Calu3 (cell line): ENCODE results near the gene KRT31. TPM values are rescaled to one million over a fixed set of nuclear protein-coding genes. Genes with fewer than 3 reads are reported as not detected.

Source experiments
- BruUV-seq: library from RNA; stranded (reverse); fragments of 400-500 nt; replicated peaks from 2 replicates; lab custom pipeline; 2021; lab: Mats Ljungman, UMichigan
- CTCF ChIA-PET: fragments of 300-600 bp; sonication (Branson Sonifier 250); formaldehyde crosslinking; loops from one replicate; lab custom pipeline; 2022; ENCODE audit warnings: antibody characterized with exemption; lab: Charles Lee
- DNase-seq: peaks from one replicate; pipeline ENCODE4 v3.0.0; 2022
- H3K27ac Mint-ChIP-seq: one replicate; pipeline ENCODE4 v1.8.0; 2022; ENCODE audit warnings: mixed read lengths; ENCODE audit not compliant: unreplicated experiment
- H3K27me3 Mint-ChIP-seq: one replicate; pipeline ENCODE4 v1.8.0; 2022; ENCODE audit warnings: mixed read lengths; ENCODE audit not compliant: unreplicated experiment
- H3K36me3 Mint-ChIP-seq: one replicate; pipeline ENCODE4 v1.8.0; 2022; ENCODE audit warnings: mild to moderate bottlenecking, moderate library complexity, mixed read lengths; ENCODE audit not compliant: insufficient read depth, unreplicated experiment
- H3K4me1 Mint-ChIP-seq: one replicate; pipeline ENCODE4 v1.8.0; 2022; ENCODE audit warnings: mild to moderate bottlenecking, low read depth, mixed read lengths; ENCODE audit not compliant: unreplicated experiment
- H3K4me3 Mint-ChIP-seq: one replicate; pipeline ENCODE4 v1.8.0; 2022; ENCODE audit warnings: mild to moderate bottlenecking, low read depth, moderate library complexity, mixed read lengths; ENCODE audit not compliant: unreplicated experiment
- H3K9me3 Mint-ChIP-seq: one replicate; pipeline ENCODE4 v1.8.0; 2022; ENCODE audit warnings: low read depth, mixed read lengths; ENCODE audit not compliant: unreplicated experiment
- intact Hi-C: fragments of 100-400 bp; cut with micrococcal nuclease; formaldehyde crosslinking; loops from one replicate; pipeline ENCODE4 v1.10.0; 2022; ENCODE audit not compliant: unreplicated experiment
- total RNA-seq: library from RNA; stranded (reverse); gene quantifications from 2 replicates; pipeline ENCODE4 v1.2.3, GENCODE V29; 2022
- TF ChIP-seq, protein P1 (sequence below): fragments of 200-600 bp; IDR thresholded peaks from one replicate; pipeline ENCODE4 v1.8.0; 2022; ENCODE audit warnings: antibody characterized with exemption; ENCODE audit not compliant: unreplicated experiment

KRT31 gene
- total RNA-seq, 1 experiment from 2014 or later = not detected

DNA sequence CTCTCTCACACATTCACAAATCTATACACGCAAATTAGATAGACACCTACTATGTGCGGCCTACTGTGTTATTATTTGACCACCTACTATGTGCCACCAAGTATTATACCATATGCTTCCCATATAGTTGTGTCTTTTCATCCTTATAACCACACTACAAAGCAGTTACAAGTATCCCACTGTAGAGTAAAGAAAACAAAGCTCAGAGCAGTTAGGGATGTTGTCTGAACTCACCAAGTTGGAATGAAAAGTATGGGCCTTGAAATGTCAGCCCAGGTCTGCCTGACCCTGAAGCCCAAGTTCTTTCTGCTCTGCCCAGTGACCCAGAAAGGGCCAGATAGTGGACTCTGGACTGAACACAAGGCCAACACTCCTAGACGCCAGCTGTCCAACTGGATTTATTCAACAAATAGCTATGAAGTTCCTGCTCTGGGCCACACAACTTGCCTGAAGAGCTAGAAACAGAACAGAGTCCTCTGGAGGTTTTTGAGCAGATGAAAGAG, 18.5 kb upstream of the KRT31 start:
- no peak for DNase-seq
- no peak overlapping the region for H3K4me3 Mint-ChIP-seq

DNA sequence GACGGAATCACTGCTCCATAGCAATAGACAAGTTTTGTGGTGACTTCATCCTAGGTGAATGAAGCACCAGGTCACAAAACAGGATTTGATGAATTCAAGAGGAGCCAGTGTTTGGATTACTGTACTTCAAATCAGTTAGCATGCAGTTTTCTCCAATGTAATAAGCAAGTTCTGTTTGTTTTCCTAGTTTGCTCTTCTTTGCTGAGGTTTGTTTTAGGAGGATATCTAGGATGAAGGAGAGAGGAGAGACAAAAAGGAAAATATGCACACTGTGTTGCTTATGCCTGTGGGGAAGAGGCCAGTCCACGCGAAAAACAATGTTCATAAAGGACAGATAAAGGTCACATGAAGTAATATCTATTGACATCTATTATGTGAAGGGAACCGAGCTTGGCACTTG, 18.0 kb upstream of the KRT31 start:
- no peaks in the 10 kb centered on the region for H3K27me3 Mint-ChIP-seq
- intact Hi-C loops = loop anchor here (5.0 to 10.0 kb wide), 3 partner anchors 78 to 249 kb away; no protein-coding TSS in a partner anchor
- no peak for DNase-seq
- no peaks in the 10 kb centered on the region for H3K9me3 Mint-ChIP-seq
- TF ChIP-seq, protein P1, sequence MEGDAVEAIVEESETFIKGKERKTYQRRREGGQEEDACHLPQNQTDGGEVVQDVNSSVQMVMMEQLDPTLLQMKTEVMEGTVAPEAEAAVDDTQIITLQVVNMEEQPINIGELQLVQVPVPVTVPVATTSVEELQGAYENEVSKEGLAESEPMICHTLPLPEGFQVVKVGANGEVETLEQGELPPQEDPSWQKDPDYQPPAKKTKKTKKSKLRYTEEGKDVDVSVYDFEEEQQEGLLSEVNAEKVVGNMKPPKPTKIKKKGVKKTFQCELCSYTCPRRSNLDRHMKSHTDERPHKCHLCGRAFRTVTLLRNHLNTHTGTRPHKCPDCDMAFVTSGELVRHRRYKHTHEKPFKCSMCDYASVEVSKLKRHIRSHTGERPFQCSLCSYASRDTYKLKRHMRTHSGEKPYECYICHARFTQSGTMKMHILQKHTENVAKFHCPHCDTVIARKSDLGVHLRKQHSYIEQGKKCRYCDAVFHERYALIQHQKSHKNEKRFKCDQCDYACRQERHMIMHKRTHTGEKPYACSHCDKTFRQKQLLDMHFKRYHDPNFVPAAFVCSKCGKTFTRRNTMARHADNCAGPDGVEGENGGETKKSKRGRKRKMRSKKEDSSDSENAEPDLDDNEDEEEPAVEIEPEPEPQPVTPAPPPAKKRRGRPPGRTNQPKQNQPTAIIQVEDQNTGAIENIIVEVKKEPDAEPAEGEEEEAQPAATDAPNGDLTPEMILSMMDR = no peak
- H3K36me3 Mint-ChIP-seq = peaks cover 10% of the 10 kb centered on the region
- BruUV-seq = no TSS peak
- CTCF ChIA-PET = interaction anchor here (1.2 to 1.3 kb wide), 2 partner anchors 11 to 133 kb away, joined by 3 to 7 read pairs; no protein-coding TSS in a partner anchor
- no peak overlapping the region for H3K4me3 Mint-ChIP-seq
- no peak overlapping the region for H3K27ac Mint-ChIP-seq
- peaks cover 58% of the 10 kb centered on the region for H3K4me1 Mint-ChIP-seq

More for the DNA sequence above, 18.5 kb upstream of the KRT31 start:
- CTCF ChIA-PET = interaction anchor here (1.2 to 2.4 kb wide), 3 partner anchors 12 to 133 kb away, joined by 3 to 8 read pairs (median 7); no protein-coding TSS in a partner anchor
- TF ChIP-seq, protein P1 = no peak
- Mint-ChIP-seq H3K36me3 (peaks cover 10% of the 10 kb centered on the region), H3K9me3 (no peaks in the 10 kb centered on the region), H3K4me1 (peaks cover 63% of the 10 kb centered on the region), H3K27me3 (no peaks in the 10 kb centered on the region), H3K27ac (peak overlapping the region; percentile 45)
- BruUV-seq = no TSS peak
- intact Hi-C loops = loop anchor here (5.0 to 10.0 kb wide), 3 partner anchors 79 to 249 kb away; no protein-coding TSS in a partner anchor

DNA sequence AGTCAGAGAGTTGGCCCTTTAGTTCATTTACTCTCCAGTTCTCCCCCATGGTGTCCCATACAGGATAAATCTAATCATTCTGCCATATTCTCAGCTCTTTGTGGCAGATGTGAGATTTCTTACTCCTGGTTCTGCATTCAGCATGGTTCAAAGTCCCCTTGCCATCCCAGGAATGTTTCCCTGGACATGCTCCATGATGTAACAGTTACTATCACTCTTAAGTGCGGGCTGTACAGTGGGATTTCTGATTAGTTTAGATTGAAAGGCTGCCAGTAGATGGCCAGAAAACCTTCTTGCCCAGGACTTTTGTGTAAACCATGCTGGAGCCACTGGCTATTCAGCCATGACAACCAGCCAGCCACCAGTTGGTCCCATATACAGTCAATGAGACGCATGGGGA, 16.6 kb upstream of the KRT31 start:
- Mint-ChIP-seq H3K27me3 (no peaks in the 10 kb centered on the region), H3K4me1 (peaks cover 53% of the 10 kb centered on the region), H3K9me3 (no peaks in the 10 kb centered on the region), H3K36me3 (peaks cover 10% of the 10 kb centered on the region), H3K27ac (no peak overlapping the region), H3K4me3 (no peak overlapping the region)
- no TSS peak for BruUV-seq
- CTCF ChIA-PET = interaction anchor here (0.6 to 3.1 kb wide), 2 partner anchors 10 to 1381 kb away, joined by 3 to 13 read pairs; no protein-coding TSS in a partner anchor
- DNase-seq = no peak
- intact Hi-C loops = loop anchor here (10.0 kb wide), 2 partner anchors 81 to 251 kb away; no protein-coding TSS in a partner anchor
- TF ChIP-seq, protein P1 = no peak

DNA sequence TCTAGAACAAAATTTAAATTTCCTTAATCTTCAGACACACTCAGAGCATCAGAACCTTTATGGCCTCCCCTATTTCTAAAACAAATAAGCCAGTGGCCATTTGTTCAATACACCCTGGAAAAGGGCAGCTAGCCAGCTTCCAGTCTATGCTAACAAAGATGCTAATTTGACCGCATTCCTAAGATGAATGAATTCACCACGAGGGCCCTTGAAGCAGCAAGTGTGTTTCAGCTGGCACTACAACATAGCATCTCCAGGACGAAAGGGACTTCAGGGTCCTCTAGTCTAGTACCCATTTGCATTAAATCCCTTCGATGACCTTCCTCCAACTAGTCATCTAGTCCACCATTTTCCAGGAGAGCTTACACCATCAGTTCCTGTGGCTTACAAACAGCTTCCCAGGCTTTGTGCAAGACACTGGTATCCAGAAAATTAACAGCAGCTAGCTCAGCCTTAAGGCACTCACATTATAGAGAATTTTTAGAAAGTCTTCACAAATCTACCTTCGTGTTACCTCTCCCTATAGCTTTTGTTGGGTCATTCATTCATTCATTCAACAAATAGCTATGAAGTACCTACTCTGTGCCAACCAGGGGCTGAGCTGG, 16.0 kb upstream of the KRT31 start:
- TF ChIP-seq, protein P1 = no peak
- no peak for DNase-seq
- no peaks in the 10 kb centered on the region for H3K27me3 Mint-ChIP-seq
- H3K4me1 Mint-ChIP-seq = peaks cover 49% of the 10 kb centered on the region
- H3K36me3 Mint-ChIP-seq = peaks cover 10% of the 10 kb centered on the region
- no peak overlapping the region for H3K27ac Mint-ChIP-seq
- no peaks in the 10 kb centered on the region for H3K9me3 Mint-ChIP-seq
- intact Hi-C loops = loop anchor here (10.0 kb wide), 2 partner anchors 81 to 251 kb away; no protein-coding TSS in a partner anchor
- BruUV-seq = no TSS peak
- CTCF ChIA-PET = interaction anchor here (0.6 to 3.1 kb wide), 2 partner anchors 10 to 1380 kb away, joined by 3 to 13 read pairs; no protein-coding TSS in a partner anchor
- no peak overlapping the region for H3K4me3 Mint-ChIP-seq
